Liver (tissue), 9 donors: ENCODE measurements around the gene LAMTOR5. TPM values are rescaled to one million over a fixed set of nuclear protein-coding genes. Genes with fewer than 3 reads are reported as not detected.

Source experiments
- DNase-seq: peaks from one replicate; pipeline ENCODE4 v3.0.0-alpha.2; 2017; ENCODE audit warnings: low spot score
- H3K27ac ChIP-seq, 2 donors: one replicate each; pipeline ENCODE4 v1.7.0; 2013; ENCODE audit warnings: inconsistent platforms in 2 of 2, low read length in 2 of 2, control low read depth in 1 of 2, low read depth in 1 of 2, mild to moderate bottlenecking in 1 of 2
- H3K27me3 ChIP-seq, 4 donors: one replicate each; pipeline versions ENCODE4 v1.6.1 to v1.7.0; 2013; ENCODE audit warnings: low read length in 3 of 4, inconsistent platforms in 1 of 4, mild to moderate bottlenecking in 1 of 4, moderate library complexity in 1 of 4; ENCODE audit not compliant: control insufficient read depth in 4 of 4, insufficient read depth in 4 of 4
- H3K36me3 ChIP-seq, 4 donors: one replicate each; pipeline versions ENCODE4 v1.6.1 to v1.7.0; 2013; ENCODE audit warnings: low read length in 3 of 4, mild to moderate bottlenecking in 3 of 4, low read depth in 1 of 4, moderate library complexity in 1 of 4; ENCODE audit not compliant: control insufficient read depth in 4 of 4, insufficient read depth in 3 of 4
- H3K4me1 ChIP-seq, 4 donors: one replicate each; pipeline versions ENCODE4 v1.6.1 to v1.7.0; 2013; ENCODE audit warnings: low read length in 3 of 4, mild to moderate bottlenecking in 3 of 4, moderate library complexity in 1 of 4; ENCODE audit not compliant: control insufficient read depth in 4 of 4, insufficient read depth in 4 of 4
- H3K4me3 ChIP-seq, 3 donors: one replicate each; pipeline versions ENCODE4 v1.6.1 to v1.7.0; 2013; ENCODE audit warnings: low read length in 3 of 3, control low read depth in 1 of 3, low read depth in 1 of 3, mild to moderate bottlenecking in 1 of 3
- H3K9ac ChIP-seq, 2 donors: one replicate each; pipeline ENCODE4 v1.7.0; 2013; ENCODE audit warnings: low read length in 2 of 2, mild to moderate bottlenecking in 2 of 2, moderate library complexity in 2 of 2, control low read depth in 1 of 2, low read depth in 1 of 2
- H3K9me3 ChIP-seq, 4 donors: one replicate each; pipeline versions ENCODE4 v1.6.1 to v1.7.0; 2013; ENCODE audit warnings: low read length in 3 of 4; ENCODE audit not compliant: control insufficient read depth in 4 of 4
- ATF3 ChIP-seq: IDR thresholded peaks from 2 replicates; pipeline ENCODE4 v1.6.1; 2016; ENCODE audit warnings: antibody characterized with exemption
- FOXA1 ChIP-seq: IDR thresholded peaks from 2 replicates; pipeline ENCODE4 v1.6.1; 2016; ENCODE audit warnings: antibody characterized with exemption
- GABPA ChIP-seq, 2 donors: IDR thresholded peaks in 1 of 2; conservative IDR thresholded peaks in 1 of 2; 2 replicates each; pipeline ENCODE4 v1.6.1; 2016; ENCODE audit warnings: antibody characterized with exemption in 2 of 2, mild to moderate bottlenecking in 1 of 2, moderate library complexity in 1 of 2
- HNF4A ChIP-seq, 2 donors: conservative IDR thresholded peaks; 2 replicates each; pipeline ENCODE4 v1.6.1; 2016; ENCODE audit warnings: antibody characterized with exemption in 2 of 2, mild to moderate bottlenecking in 2 of 2
- HNF4G ChIP-seq: IDR thresholded peaks from 2 replicates; pipeline ENCODE4 v1.6.1; 2016; ENCODE audit warnings: antibody characterized with exemption
- JUND ChIP-seq, 2 donors: IDR thresholded peaks; 2 replicates each; pipeline ENCODE4 v1.6.1; 2016; ENCODE audit warnings: antibody characterized with exemption in 2 of 2
- MAX ChIP-seq: IDR thresholded peaks from 2 replicates; pipeline ENCODE4 v1.6.1; 2016; ENCODE audit warnings: antibody characterized with exemption
- NR2F2 ChIP-seq: IDR thresholded peaks from 2 replicates; pipeline ENCODE4 v1.6.1; 2016; ENCODE audit warnings: antibody characterized with exemption
- TAF1 ChIP-seq: conservative IDR thresholded peaks from 2 replicates; pipeline ENCODE4 v1.6.1; 2016; ENCODE audit warnings: antibody characterized with exemption, mild to moderate bottlenecking
- YY1 ChIP-seq: IDR thresholded peaks from 2 replicates; pipeline ENCODE4 v1.6.1; 2016; ENCODE audit warnings: antibody characterized with exemption, mild to moderate bottlenecking
- ZBTB33 ChIP-seq: IDR thresholded peaks from 2 replicates; pipeline ENCODE4 v1.6.1; 2016; ENCODE audit warnings: antibody characterized with exemption
- WGBS: extraction: QIAGEN DNeasy Blood & Tissue Kit; methylation state at CpG from one replicate; pipeline ENCODE4 v1.1.7; 2013; 5-methylcytosine and 5-hydroxymethylcytosine counted together
- polyA plus RNA-seq, 2 donors: library from polyadenylated mRNA; stranded (reverse) in 1 of 2; unstranded in 1 of 2; fragments of 200-250 nt in 1 of 2; fragments of >200 nt in 1 of 2; fragmentation: Nextera tagmentation in 1 of 2; extraction: Ambion mirVana in 1 of 2; gene quantifications; one replicate each; pipeline versions ENCODE4 v1.2.1 to v1.2.3, GENCODE V29; 2013 to 2015
- total RNA-seq, 2 donors: library from RNA; depleted of rRNA; stranded (reverse); fragments of >200 nt; gene quantifications; one replicate each; pipeline ENCODE4 v1.2.3, GENCODE V29; 2014
- donor health status: healthy.
- donor health status: healthy.
- donor health status: healthy.
- donor health status: healthy.
- donor health status: healthy.

Gene LAMTOR5
- total and polyA plus RNA-seq, 4 donors, result 30.0 to 182 (median 94.3) TPM

GRCh38 chr1:110426854-110427253, 19.4 kb upstream of the LAMTOR5 start:
- no peak for DNase-seq
- Histone ChIP-seq H3K9ac (no peak overlapping the region), H3K27ac (no peak overlapping the region), H3K9me3 (no peaks in the 10 kb centered on the region), H3K36me3 (no peaks in the 10 kb centered on the region), H3K27me3 (no peaks in the 10 kb centered on the region), H3K4me1 (no peaks in the 10 kb centered on the region), H3K4me3 (no peak overlapping the region)
- WGBS, result 67% methylated on average over 4 of the region's 4 CpGs
- TF ChIP-seq JUND (IDR thresholded peaks at IDR 0.05) (no peak), GABPA (IDR thresholded peaks at IDR 0.05 in 1 of 2, conservative IDR thresholded peaks at IDR 0.05 in 1 of 2) (no peak), NR2F2 (no peak), TAF1 (no peak), ATF3 (no peak), HNF4G (no peak)

GRCh38 chr1:110425612-110426152, 18.2 kb upstream of the LAMTOR5 start:
- Histone ChIP-seq H3K27me3 (no peaks in the 10 kb centered on the region), H3K4me1 (no peaks in the 10 kb centered on the region), H3K9ac (no peak overlapping the region), H3K36me3 (no peaks in the 10 kb centered on the region), H3K9me3 (no peaks in the 10 kb centered on the region), H3K4me3 (no peak overlapping the region), H3K27ac (no peak overlapping the region)
- DNase-seq, result no peak
- no peak for TF ChIP-seq FOXA1
- no peak for TF ChIP-seq YY1
- TF ChIP-seq HNF4G, result no peak
- TF ChIP-seq ZBTB33, result no peak
- TF ChIP-seq HNF4A (conservative IDR thresholded peaks at IDR 0.05), result no peak
- TF ChIP-seq ATF3, result no peak
- 79% methylated on average over 9 of the region's 9 CpGs for WGBS

GRCh38 chr1:110424699-110425611, 17.5 kb upstream of the LAMTOR5 start:
- Histone ChIP-seq H3K9me3 (no peaks in the 10 kb centered on the region), H3K4me1 (peaks cover 0 to 7% (median 5%) of the 10 kb centered on the region in 4 donors), H3K4me3 (no peak overlapping the region), H3K36me3 (no peaks in the 10 kb centered on the region), H3K9ac (no peak overlapping the region), H3K27me3 (no peaks in the 10 kb centered on the region), H3K27ac (no peak overlapping the region)
- 81% methylated on average over 9 of the region's 9 CpGs for WGBS
- no peak for TF ChIP-seq JUND (IDR thresholded peaks at IDR 0.05)
- no peak for TF ChIP-seq MAX
- no peak for DNase-seq
